ENCODE measurements around the gene HOPX. TPM values are rescaled to one million over a fixed set of nuclear protein-coding genes. Genes with fewer than 3 reads are reported as not detected.

HOPX gene
- total and polyA plus RNA-seq, 4 donors = 0.51 to 20.4 (median 5.2) TPM

DNA sequence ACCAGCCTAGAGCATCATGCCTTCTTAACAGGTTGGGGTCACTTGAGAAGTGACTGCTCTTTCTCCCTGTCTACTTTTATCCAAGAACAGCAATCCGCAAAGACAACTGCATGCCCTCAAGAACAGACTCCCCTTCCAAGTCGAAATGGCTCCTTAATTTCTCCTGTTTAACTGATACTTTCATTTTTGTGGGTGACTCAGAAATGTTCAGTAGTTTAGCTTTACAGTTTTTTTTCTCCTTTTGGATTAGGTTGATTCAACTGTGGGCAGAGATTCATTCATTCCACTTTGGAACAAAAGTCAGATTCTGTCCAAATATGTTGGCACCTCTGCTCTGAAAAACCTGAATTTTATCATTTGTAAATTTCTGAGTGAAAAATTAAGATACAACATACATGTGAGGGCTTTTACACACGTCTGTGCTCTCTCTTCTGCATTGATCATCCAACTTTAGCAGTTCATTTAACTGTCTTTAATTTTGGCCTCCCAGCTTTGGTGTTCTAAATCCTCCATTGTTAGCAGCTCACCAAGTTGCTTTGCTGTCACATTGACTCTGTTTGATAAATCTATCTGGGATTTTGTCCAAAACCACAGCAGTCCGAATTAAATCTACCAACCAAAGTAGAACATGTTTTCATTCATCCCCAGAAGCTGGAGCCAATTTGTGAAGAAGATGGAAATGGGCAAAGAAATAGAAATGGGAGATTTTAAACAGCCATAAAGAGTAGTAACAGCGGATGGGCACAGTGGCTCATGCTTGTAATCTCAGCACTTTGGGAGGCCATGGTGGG, 50.0 kb downstream of the HOPX start:
- intact Hi-C loops (cut with DNase I) = no loop called here
- ATAC-seq (ENCODE audit: low FRiP score) (no peak), DNase-seq (no peak)
- no peaks in the 10 kb centered on the region for H3K27me3 ChIP-seq (ENCODE audit: control insufficient read depth in 1 of 2, insufficient read depth in 2 of 2, low read length in 1 of 2)
- no peaks in the 10 kb centered on the region for H3K4me1 ChIP-seq (ENCODE audit: control insufficient read depth in 1 of 2, insufficient read depth in 2 of 2, low read length in 2 of 2)
- no peak overlapping the region for H3K27ac ChIP-seq (ENCODE audit: low read depth in 1 of 2, low read length in 2 of 2)
- WGBS, 2 donors = 50% methylated on average over 5 of the region's 5 CpGs
- H3K9me3 ChIP-seq (ENCODE audit: control insufficient read depth, low read length) = peaks cover 2% of the 10 kb centered on the region
- H3K4me3 ChIP-seq (ENCODE audit: low read length in 2 of 2) = no peak overlapping the region
- no peaks in the 10 kb centered on the region for H3K36me3 ChIP-seq (ENCODE audit: control insufficient read depth in 1 of 2, insufficient read depth in 2 of 2, low read length in 1 of 2)

DNA sequence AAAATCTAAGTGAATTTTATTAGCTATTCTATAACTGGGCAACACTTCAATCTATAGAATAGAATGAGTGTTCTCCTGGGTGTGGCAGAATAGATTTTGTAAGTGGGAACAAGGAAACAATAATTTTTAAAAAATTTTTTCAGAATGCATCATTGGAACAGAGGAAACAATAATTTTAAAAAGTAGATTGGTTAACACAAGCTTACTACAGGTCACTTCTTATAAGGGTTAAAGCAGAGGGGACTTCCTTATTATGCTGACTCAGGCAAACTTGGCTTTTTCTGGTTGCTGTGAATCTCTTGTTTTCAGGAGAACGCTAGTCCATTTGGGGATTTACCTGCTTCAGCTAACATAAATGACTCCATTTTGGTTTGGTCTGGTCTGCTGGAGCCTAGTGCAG, 52.5 kb downstream of the HOPX start:
- DNase-seq (no peak), ATAC-seq (ENCODE audit: low FRiP score) (no peak)
- H3K27ac ChIP-seq (ENCODE audit: low read depth in 1 of 2, low read length in 2 of 2) = no peak overlapping the region
- no peaks in the 10 kb centered on the region for H3K27me3 ChIP-seq (ENCODE audit: control insufficient read depth in 1 of 2, insufficient read depth in 2 of 2, low read length in 1 of 2)
- no peaks in the 10 kb centered on the region for H3K36me3 ChIP-seq (ENCODE audit: control insufficient read depth in 1 of 2, insufficient read depth in 2 of 2, low read length in 1 of 2)
- 71 to 74% methylated on average over 1 of the region's 1 CpG for WGBS, 2 donors
- intact Hi-C loops (cut with DNase I) = no loop called here
- no peaks in the 10 kb centered on the region for H3K4me1 ChIP-seq (ENCODE audit: control insufficient read depth in 1 of 2, insufficient read depth in 2 of 2, low read length in 2 of 2)
- no peak overlapping the region for H3K4me3 ChIP-seq (ENCODE audit: low read length in 2 of 2)
- peaks cover 2% of the 10 kb centered on the region for H3K9me3 ChIP-seq (ENCODE audit: control insufficient read depth, low read length)

DNA sequence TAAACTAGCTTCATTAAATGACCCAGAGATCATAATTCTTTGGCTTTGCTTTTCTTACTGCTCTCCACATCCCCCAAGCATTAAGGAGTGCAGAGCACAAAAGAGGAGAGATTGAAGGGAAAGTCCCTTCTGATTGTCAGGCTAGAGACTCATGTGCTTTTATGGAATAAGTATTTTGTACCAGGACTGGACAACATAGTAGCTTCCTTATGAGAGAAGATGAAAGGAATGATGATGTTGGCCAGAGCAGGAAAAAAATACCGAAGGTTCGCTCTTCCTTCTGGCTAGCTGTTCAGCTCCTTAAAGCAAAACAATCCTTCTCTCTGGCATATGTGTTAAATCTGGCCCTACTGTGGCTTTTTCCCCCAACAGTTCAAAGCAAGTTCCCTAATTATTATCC, 53.1 kb downstream of the HOPX start:
- Histone ChIP-seq H3K27me3 (ENCODE audit: control insufficient read depth in 1 of 2, insufficient read depth in 2 of 2, low read length in 1 of 2) (peaks cover 0 to 3% of the 10 kb centered on the region in 2 donors), H3K4me3 (ENCODE audit: low read length in 2 of 2) (no peak overlapping the region), H3K9me3 (ENCODE audit: control insufficient read depth, low read length) (no peaks in the 10 kb centered on the region), H3K36me3 (ENCODE audit: control insufficient read depth in 1 of 2, insufficient read depth in 2 of 2, low read length in 1 of 2) (no peaks in the 10 kb centered on the region), H3K27ac (ENCODE audit: low read depth in 1 of 2, low read length in 2 of 2) (no peak overlapping the region), H3K4me1 (ENCODE audit: control insufficient read depth in 1 of 2, insufficient read depth in 2 of 2, low read length in 2 of 2) (no peaks in the 10 kb centered on the region)
- intact Hi-C loops (cut with DNase I) = no loop called here
- no peak for DNase-seq
- 52 to 55% methylated on average over 2 of the region's 2 CpGs for WGBS, 2 donors
- ATAC-seq (ENCODE audit: low FRiP score) = no peak

DNA sequence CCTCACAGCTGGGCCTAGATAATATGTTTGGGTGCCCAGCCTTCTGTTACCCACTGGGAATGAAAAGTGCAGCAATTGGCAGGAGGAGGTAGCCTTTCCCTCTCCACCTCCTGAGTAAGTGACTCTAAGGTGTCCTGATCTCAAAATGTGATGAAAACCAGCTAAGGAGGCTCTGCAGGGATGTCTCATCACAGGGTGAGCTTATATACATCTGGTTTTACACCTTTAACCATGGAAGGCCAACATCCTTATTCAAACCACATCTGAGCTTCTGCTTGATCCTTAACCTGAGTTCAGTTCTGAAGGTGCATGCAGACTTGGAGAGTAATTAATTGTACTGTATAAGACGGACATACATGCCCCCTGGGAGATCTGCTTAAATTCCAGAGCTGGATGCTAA, 53.7 kb downstream of the HOPX start:
- 52 to 70% methylated on average over 1 of the region's 1 CpG for WGBS, 2 donors
- ATAC-seq (ENCODE audit: low FRiP score) (no peak), DNase-seq (no peak)
- no peak overlapping the region for H3K4me3 ChIP-seq (ENCODE audit: low read length in 2 of 2)
- H3K36me3 ChIP-seq (ENCODE audit: control insufficient read depth in 1 of 2, insufficient read depth in 2 of 2, low read length in 1 of 2) = no peaks in the 10 kb centered on the region
- no peaks in the 10 kb centered on the region for H3K9me3 ChIP-seq (ENCODE audit: control insufficient read depth, low read length)
- H3K4me1 ChIP-seq (ENCODE audit: control insufficient read depth in 1 of 2, insufficient read depth in 2 of 2, low read length in 2 of 2) = no peaks in the 10 kb centered on the region
- H3K27ac ChIP-seq (ENCODE audit: low read depth in 1 of 2, low read length in 2 of 2) = no peak overlapping the region
- intact Hi-C loops (cut with DNase I) = no loop called here
- H3K27me3 ChIP-seq (ENCODE audit: control insufficient read depth in 1 of 2, insufficient read depth in 2 of 2, low read length in 1 of 2) = peaks cover 0 to 4% of the 10 kb centered on the region in 2 donors

DNA sequence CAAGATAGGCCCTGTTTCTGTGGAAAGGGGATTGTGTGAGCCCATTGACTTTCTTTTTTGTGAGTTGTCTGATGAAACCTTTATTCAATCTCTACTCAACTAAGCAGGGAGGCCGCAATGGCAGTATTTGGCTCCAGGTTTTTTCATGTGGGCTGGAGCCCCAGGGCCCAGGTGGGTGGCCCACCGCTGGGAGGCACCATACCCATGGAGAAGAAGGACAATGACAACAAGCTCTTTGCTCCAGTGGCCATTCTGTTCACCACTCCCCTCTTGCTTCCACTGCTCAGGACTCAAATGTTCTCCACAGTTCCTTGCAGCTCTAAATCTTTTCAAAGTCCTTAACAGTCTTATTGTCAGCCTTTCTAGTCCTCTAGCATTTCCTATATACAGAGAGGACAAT, 54.1 kb downstream of the HOPX start:
- DNase-seq (no peak), ATAC-seq (ENCODE audit: low FRiP score) (no peak)
- no peaks in the 10 kb centered on the region for H3K36me3 ChIP-seq (ENCODE audit: control insufficient read depth in 1 of 2, insufficient read depth in 2 of 2, low read length in 1 of 2)
- H3K9me3 ChIP-seq (ENCODE audit: control insufficient read depth, low read length) = no peaks in the 10 kb centered on the region
- 85 to 90% methylated on average over 2 of the region's 2 CpGs for WGBS, 2 donors
- H3K4me1 ChIP-seq (ENCODE audit: control insufficient read depth in 1 of 2, insufficient read depth in 2 of 2, low read length in 2 of 2) = no peaks in the 10 kb centered on the region
- peaks cover 0 to 4% of the 10 kb centered on the region in 2 donors for H3K27me3 ChIP-seq (ENCODE audit: control insufficient read depth in 1 of 2, insufficient read depth in 2 of 2, low read length in 1 of 2)
- no peak overlapping the region for H3K27ac ChIP-seq (ENCODE audit: low read depth in 1 of 2, low read length in 2 of 2)
- intact Hi-C loops (cut with DNase I) = no loop called here
- no peak overlapping the region for H3K4me3 ChIP-seq (ENCODE audit: low read length in 2 of 2)

DNA sequence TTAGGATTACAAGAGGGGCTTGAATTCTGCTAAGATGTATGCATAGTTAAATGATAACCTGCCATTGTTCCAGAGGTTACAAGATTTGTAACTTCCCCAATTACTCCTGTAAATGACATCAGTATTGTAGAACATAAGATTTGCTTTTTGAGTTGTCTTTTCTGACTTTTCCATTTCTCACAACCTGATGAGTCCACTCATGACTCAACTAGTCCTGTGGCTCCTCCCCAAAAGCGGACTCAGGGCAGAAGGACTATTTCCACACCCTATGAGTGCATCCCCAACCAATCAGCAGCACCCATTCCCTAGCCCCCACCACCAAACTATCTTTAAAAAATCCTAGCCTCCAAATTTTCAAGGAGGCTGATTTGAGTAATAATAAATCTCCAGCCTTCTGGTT, 54.7 kb downstream of the HOPX start:
- WGBS, 2 donors = 82 to 92% methylated on average over 1 of the region's 1 CpG
- intact Hi-C loops (cut with DNase I) = no loop called here
- no peaks in the 10 kb centered on the region for H3K4me1 ChIP-seq (ENCODE audit: control insufficient read depth in 1 of 2, insufficient read depth in 2 of 2, low read length in 2 of 2)
- no peaks in the 10 kb centered on the region for H3K36me3 ChIP-seq (ENCODE audit: control insufficient read depth in 1 of 2, insufficient read depth in 2 of 2, low read length in 1 of 2)
- H3K9me3 ChIP-seq (ENCODE audit: control insufficient read depth, low read length) = no peaks in the 10 kb centered on the region
- no peak for ATAC-seq (ENCODE audit: low FRiP score)
- H3K27me3 ChIP-seq (ENCODE audit: control insufficient read depth in 1 of 2, insufficient read depth in 2 of 2, low read length in 1 of 2) = peaks cover 0 to 4% of the 10 kb centered on the region in 2 donors
- no peak overlapping the region for H3K4me3 ChIP-seq (ENCODE audit: low read length in 2 of 2)
- DNase-seq = no peak
- H3K27ac ChIP-seq (ENCODE audit: low read depth in 1 of 2, low read length in 2 of 2) = no peak overlapping the region

DNA sequence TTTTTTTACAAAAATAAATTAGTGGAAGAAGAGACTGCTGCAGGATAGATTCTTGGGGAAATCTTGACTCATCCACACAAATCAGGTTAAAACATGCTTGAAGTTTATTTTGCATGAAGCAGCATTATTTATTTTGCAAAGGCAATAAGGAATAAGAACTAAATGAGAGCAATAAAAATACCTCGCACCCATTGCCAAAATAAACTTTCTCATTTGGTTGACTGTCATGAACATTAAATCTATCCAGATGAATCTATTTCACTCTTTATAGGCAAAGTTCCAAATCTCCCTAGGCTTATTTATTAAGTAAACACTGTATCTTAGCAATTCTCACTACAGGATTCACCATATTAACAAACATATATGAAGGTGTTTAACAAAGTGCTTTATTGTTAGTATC, 58.9 kb downstream of the HOPX start:
- ATAC-seq (ENCODE audit: low FRiP score) (no peak), DNase-seq (no peak)
- Histone ChIP-seq H3K4me3 (ENCODE audit: low read length in 2 of 2) (no peak overlapping the region), H3K4me1 (ENCODE audit: control insufficient read depth in 1 of 2, insufficient read depth in 2 of 2, low read length in 2 of 2) (no peaks in the 10 kb centered on the region), H3K27me3 (ENCODE audit: control insufficient read depth in 1 of 2, insufficient read depth in 2 of 2, low read length in 1 of 2) (peaks cover 0 to 4% of the 10 kb centered on the region in 2 donors), H3K36me3 (ENCODE audit: control insufficient read depth in 1 of 2, insufficient read depth in 2 of 2, low read length in 1 of 2) (no peaks in the 10 kb centered on the region), H3K27ac (ENCODE audit: low read depth in 1 of 2, low read length in 2 of 2) (no peak overlapping the region), H3K9me3 (ENCODE audit: control insufficient read depth, low read length) (peaks cover 3% of the 10 kb centered on the region)
- intact Hi-C loops (cut with DNase I) = no loop called here
- 10 to 24% methylated on average over 1 of the region's 1 CpG for WGBS, 2 donors

DNA sequence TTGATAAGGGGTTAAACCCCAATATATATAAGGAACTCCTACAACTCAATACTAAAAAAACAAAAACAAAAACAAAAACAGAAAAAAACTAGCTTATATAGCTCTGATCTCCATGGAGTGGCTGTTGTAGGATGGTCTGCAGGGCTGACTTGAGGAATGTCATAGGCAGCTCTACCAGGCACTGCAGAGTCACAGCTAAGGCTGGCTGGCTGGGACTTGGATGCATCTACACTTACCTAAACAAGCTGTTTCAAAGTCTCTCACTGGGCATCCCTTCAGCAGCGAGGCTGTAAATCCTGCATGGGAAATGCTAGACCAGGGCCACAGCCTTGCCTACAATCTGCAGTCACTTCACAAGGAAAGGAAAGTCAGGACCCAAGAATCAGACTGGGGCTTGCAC, 61.3 kb downstream of the HOPX start:
- no peak overlapping the region for H3K27ac ChIP-seq (ENCODE audit: low read depth in 1 of 2, low read length in 2 of 2)
- 42 to 44% methylated on average over 1 of the region's 1 CpG for WGBS, 2 donors
- no peak for DNase-seq
- no peak overlapping the region for H3K4me3 ChIP-seq (ENCODE audit: low read length in 2 of 2)
- no peaks in the 10 kb centered on the region for H3K4me1 ChIP-seq (ENCODE audit: control insufficient read depth in 1 of 2, insufficient read depth in 2 of 2, low read length in 2 of 2)
- H3K9me3 ChIP-seq (ENCODE audit: control insufficient read depth, low read length) = peaks cover 3% of the 10 kb centered on the region
- intact Hi-C loops (cut with DNase I) = no loop called here
- peaks cover 0 to 4% of the 10 kb centered on the region in 2 donors for H3K27me3 ChIP-seq (ENCODE audit: control insufficient read depth in 1 of 2, insufficient read depth in 2 of 2, low read length in 1 of 2)
- H3K36me3 ChIP-seq (ENCODE audit: control insufficient read depth in 1 of 2, insufficient read depth in 2 of 2, low read length in 1 of 2) = no peaks in the 10 kb centered on the region
- ATAC-seq (ENCODE audit: low FRiP score) = peak; percentile 46

DNA sequence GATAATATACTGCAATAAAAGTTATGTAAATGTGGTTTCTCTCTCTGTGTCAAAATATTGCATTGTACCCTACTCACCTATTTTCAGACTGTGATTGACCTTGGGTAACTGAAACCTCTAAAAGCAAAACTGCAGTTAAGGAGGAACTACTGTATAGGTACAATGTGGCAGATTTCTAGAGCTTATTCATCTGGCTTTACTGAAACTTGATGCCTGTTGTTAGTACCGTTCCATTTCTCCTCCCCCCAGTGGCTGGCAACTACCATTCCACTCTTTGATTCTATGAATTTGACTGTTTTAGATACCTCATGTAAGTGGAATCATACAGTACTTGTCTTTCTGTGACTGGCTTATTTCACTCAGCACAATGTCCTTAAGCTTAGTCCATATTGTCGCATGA, 61.9 kb downstream of the HOPX start:
- Histone ChIP-seq H3K27me3 (ENCODE audit: control insufficient read depth in 1 of 2, insufficient read depth in 2 of 2, low read length in 1 of 2) (peaks cover 0 to 4% of the 10 kb centered on the region in 2 donors), H3K9me3 (ENCODE audit: control insufficient read depth, low read length) (peaks cover 3% of the 10 kb centered on the region), H3K36me3 (ENCODE audit: control insufficient read depth in 1 of 2, insufficient read depth in 2 of 2, low read length in 1 of 2) (no peaks in the 10 kb centered on the region), H3K27ac (ENCODE audit: low read depth in 1 of 2, low read length in 2 of 2) (no peak overlapping the region), H3K4me1 (ENCODE audit: control insufficient read depth in 1 of 2, insufficient read depth in 2 of 2, low read length in 2 of 2) (no peaks in the 10 kb centered on the region), H3K4me3 (ENCODE audit: low read length in 2 of 2) (no peak overlapping the region)
- intact Hi-C loops (cut with DNase I) = no loop called here
- 40 to 42% methylated on average over 2 of the region's 2 CpGs for WGBS, 2 donors
- DNase-seq = no peak
- ATAC-seq (ENCODE audit: low FRiP score) = no peak
